GM13977 (cell line): ENCODE results near the gene ZNF697.

Source experiments
- DNase-seq: peaks from one replicate; pipeline ENCODE4 v3.0.0; 2012; ENCODE audit warnings: low spot score
- CTCF ChIP-seq: IDR thresholded peaks from 2 replicates; pipeline ENCODE4 v1.5.1; 2012; ENCODE audit warnings: mild to moderate bottlenecking, control low read depth; ENCODE audit not compliant: insufficient read depth; ENCODE audit errors: extremely low read depth, missing control alignments
- in situ Hi-C: fragments of 300-500 bp; cut with MboI; formaldehyde crosslinking; loops from one replicate; pipeline ENCODE4 v1.12.0; 2022; ENCODE audit warnings: low sequenced_read_pairs, low pct_unique_long_range_greater_than_20kb, mixed read lengths, inconsistent platforms; ENCODE audit not compliant: unreplicated experiment

ZNF697 gene

GRCh38 chr1:119683893-119684292 is 35.8 kb upstream of the ZNF697 start:
- TF ChIP-seq CTCF: no peak
- no peak for DNase-seq
- in situ Hi-C loops: no loop called here

GRCh38 chr1:119682141-119682540 is 34.1 kb upstream of the ZNF697 start:
- no peak for DNase-seq
- in situ Hi-C loops: no loop called here
- TF ChIP-seq CTCF: no peak

- no peak for TF ChIP-seq CTCF
- no peak for DNase-seq
- in situ Hi-C loops: no loop called here
Measured at GRCh38 chr1:119681560-119681959, 33.5 kb upstream of the ZNF697 start.

GRCh38 chr1:119680723-119681122 is 32.7 kb upstream of the ZNF697 start:
- DNase-seq: no peak
- in situ Hi-C loops: no loop called here
- no peak for TF ChIP-seq CTCF

- no peak for DNase-seq
- in situ Hi-C loops: no loop called here
- no peak for TF ChIP-seq CTCF
Measured at GRCh38 chr1:119680193-119680592, 32.1 kb upstream of the ZNF697 start.

GRCh38 chr1:119679223-119679622 is 31.2 kb upstream of the ZNF697 start:
- no peak for DNase-seq
- in situ Hi-C loops: no loop called here
- TF ChIP-seq CTCF: no peak

GRCh38 chr1:119676571-119677206 is 28.6 kb upstream of the ZNF697 start:
- DNase-seq: no peak
- no peak for TF ChIP-seq CTCF
- in situ Hi-C loops: no loop called here
